ENCODE results near the gene DDX54. TPM values are rescaled to one million over a fixed set of nuclear protein-coding genes. Genes with fewer than 3 reads are reported as not detected.

Gene DDX54
- total RNA-seq, 1 experiment from 2014 or later, result 83.0 TPM

DNA sequence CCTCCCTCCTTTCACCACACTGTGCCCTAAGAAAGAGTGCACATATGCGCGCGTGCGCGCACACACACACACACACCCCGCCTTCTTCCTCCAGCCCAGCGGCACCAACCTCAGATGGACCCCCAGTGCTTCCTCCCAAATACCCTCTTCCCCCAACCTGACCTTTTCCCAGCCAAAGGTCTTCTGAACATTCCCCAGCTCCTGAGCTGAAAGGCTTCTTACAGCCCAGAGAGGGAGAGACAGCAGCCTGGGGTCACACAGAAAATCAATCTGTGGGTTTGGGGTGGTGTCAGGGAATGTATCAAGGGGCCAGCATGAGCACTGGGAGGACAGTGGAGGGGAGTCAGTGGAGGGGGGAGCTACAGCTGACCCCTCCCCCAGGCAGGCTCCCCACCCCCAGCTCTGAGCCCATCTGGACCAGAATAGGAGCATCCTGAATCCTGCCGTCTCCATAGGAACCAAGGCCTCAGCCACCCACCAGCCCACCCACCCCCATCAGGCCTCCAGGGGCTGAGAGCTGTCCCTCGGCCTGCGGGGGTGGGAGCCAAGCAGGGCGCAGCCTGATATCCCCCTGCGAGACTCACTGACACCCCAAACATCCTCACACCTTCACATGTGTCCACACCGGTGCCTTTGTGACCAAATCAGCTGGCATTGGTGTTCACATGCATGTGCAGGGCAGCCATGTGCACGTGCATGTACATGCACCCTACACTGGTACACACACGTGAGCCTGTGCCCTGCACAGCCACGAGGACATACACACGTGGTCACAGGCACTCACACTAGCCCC lies 55.4 kb downstream of the DDX54 start:
- no peak overlapping the region for H3K23ac ChIP-seq (ENCODE audit: insufficient read length, low read depth, low read length)
- no peak overlapping the region for H4K8ac ChIP-seq (replicated peaks; ENCODE audit: insufficient read length, low read depth, low read length)
- H3K4me1 ChIP-seq (ENCODE audit: insufficient read depth, low read length), result no peaks in the 10 kb centered on the region
- no peak overlapping the region for H2BK120ac ChIP-seq (ENCODE audit: low read depth, low read length, poor library complexity, severe bottlenecking)
- no peak overlapping the region for H2AK5ac ChIP-seq (ENCODE audit: insufficient read length, low read length)
- DNase-seq, result no peak
- no CpG with 5 or more reads among the region's 17 CpGs for WGBS (ENCODE audit: extremely low coverage, insufficient read length, low lambda C conversion rate)
- H4K5ac ChIP-seq (ENCODE audit: insufficient read length, low read depth, low read length), result no peak overlapping the region
- Mint-ChIP-seq H3K27ac (peak overlapping the region in 1 of 3 experiments; percentile 44; a peak in 1 of 7 replicates), H3K4me1 (peaks cover 4 to 6% of the 10 kb centered on the region in 2 experiments; a peak in 3 of 4 replicates), H3K4me3 (no peak overlapping the region; a peak in 1 of 5 replicates), H3K36me3 (ENCODE audit: insufficient read depth in 1 of 3, low read depth in 3 of 3) (no peaks in the 10 kb centered on the region), H3K9me3 (peaks cover 0 to 2% of the 10 kb centered on the region in 2 experiments; a peak in 1 of 5 replicates), H3K27me3 (ENCODE audit: low read depth) (peaks cover 20% of the 10 kb centered on the region)
- H3K14ac ChIP-seq (ENCODE audit: insufficient read depth, low read length), result no peak overlapping the region
- TF ChIP-seq, protein P1, sequence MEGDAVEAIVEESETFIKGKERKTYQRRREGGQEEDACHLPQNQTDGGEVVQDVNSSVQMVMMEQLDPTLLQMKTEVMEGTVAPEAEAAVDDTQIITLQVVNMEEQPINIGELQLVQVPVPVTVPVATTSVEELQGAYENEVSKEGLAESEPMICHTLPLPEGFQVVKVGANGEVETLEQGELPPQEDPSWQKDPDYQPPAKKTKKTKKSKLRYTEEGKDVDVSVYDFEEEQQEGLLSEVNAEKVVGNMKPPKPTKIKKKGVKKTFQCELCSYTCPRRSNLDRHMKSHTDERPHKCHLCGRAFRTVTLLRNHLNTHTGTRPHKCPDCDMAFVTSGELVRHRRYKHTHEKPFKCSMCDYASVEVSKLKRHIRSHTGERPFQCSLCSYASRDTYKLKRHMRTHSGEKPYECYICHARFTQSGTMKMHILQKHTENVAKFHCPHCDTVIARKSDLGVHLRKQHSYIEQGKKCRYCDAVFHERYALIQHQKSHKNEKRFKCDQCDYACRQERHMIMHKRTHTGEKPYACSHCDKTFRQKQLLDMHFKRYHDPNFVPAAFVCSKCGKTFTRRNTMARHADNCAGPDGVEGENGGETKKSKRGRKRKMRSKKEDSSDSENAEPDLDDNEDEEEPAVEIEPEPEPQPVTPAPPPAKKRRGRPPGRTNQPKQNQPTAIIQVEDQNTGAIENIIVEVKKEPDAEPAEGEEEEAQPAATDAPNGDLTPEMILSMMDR (conservative IDR thresholded peaks at IDR 0.05), result no peak
- H3K79me2 ChIP-seq (ENCODE audit: insufficient read depth, low read length), result no peaks in the 10 kb centered on the region
- no peak overlapping the region for H3K4ac ChIP-seq (ENCODE audit: low read depth, low read length)
- H3K4me2 ChIP-seq (ENCODE audit: insufficient read depth, insufficient read length, low read length), result no peak overlapping the region
- no peak overlapping the region for H4K91ac ChIP-seq (ENCODE audit: insufficient read length, low read depth, low read length)
- H3T11ph ChIP-seq (ENCODE audit: low read length), result no peak overlapping the region
- no peak overlapping the region for H2BK20ac ChIP-seq (ENCODE audit: low read depth, low read length, poor library complexity, severe bottlenecking)
- H3K79me1 ChIP-seq (ENCODE audit: insufficient read depth, low read depth, low read length, poor library complexity, severe bottlenecking), result no peaks in the 10 kb centered on the region
- no peak overlapping the region for H3K18ac ChIP-seq (ENCODE audit: insufficient read length, low read depth, low read length)
- H3K9me3 ChIP-seq (ENCODE audit: control insufficient read depth, low read depth, low read length), result no peaks in the 10 kb centered on the region
- H4K20me1 ChIP-seq (ENCODE audit: control insufficient read depth, insufficient read depth, insufficient read length), result no peaks in the 10 kb centered on the region
- no peak overlapping the region for H3K27ac ChIP-seq (ENCODE audit: insufficient read length, low read depth, low read length)
- no peak overlapping the region for H3K9ac ChIP-seq (ENCODE audit: extremely low read depth, insufficient read length, low read length)
- H2AFZ ChIP-seq (ENCODE audit: low read length), result no peak overlapping the region
- H2BK12ac ChIP-seq (ENCODE audit: insufficient read length, low read depth, low read length), result no peak overlapping the region
- H2BK5ac ChIP-seq (ENCODE audit: insufficient read length, low read length), result no peak overlapping the region
- peaks cover under 1% of the 10 kb centered on the region for H3K23me2 ChIP-seq (ENCODE audit: insufficient read length, low read depth, low read length, poor library complexity, severe bottlenecking)
- no peak overlapping the region for H3K56ac ChIP-seq (ENCODE audit: insufficient read length, low read depth, low read length)
- H2BK15ac ChIP-seq (ENCODE audit: low read depth, low read length), result no peak overlapping the region
- H3K27me3 ChIP-seq (ENCODE audit: insufficient read depth, low read length), result no peaks in the 10 kb centered on the region
